Left hindlimb (tissue), 1 donor: ENCODE measurements around the gene EXD3.

ENCODE experiments used
- DNase-seq: peaks from one replicate; pipeline ENCODE4 v3.0.0-alpha.2; 2018

The EXD3 gene

GRCh38 chr9:137446851-137447471, 24.0 kb upstream of the EXD3 start:
- DNase-seq, result no peak

GRCh38 chr9:137445930-137446431, 23.0 kb upstream of the EXD3 start:
- peak; percentile 33 for DNase-seq

GRCh38 chr9:137445275-137445807, 22.4 kb upstream of the EXD3 start:
- DNase-seq, result peak; percentile 82

- peak; percentile 7 for DNase-seq
Measured at GRCh38 chr9:137444106-137444790, 21.3 kb upstream of the EXD3 start.

GRCh38 chr9:137441935-137442321, 19.0 kb upstream of the EXD3 start:
- no peak for DNase-seq

GRCh38 chr9:137441289-137441934, 18.4 kb upstream of the EXD3 start, which contains the start of gene ENTPD8:
TSS of gene ENTPD8 (minus strand) at chr9:137441357. CDS start at chr9:137438285, 3,072 bp downstream.
- peak; percentile 60 for DNase-seq

GRCh38 chr9:137439158-137439714, 16.3 kb upstream of the EXD3 start:
- peak; percentile 29 for DNase-seq

GRCh38 chr9:137438591-137439157, 15.7 kb upstream of the EXD3 start:
- DNase-seq, result peak; percentile 17

GRCh38 chr9:137437691-137438590, 15.0 kb upstream of the EXD3 start:
- peak; percentile 33 for DNase-seq

- peak; percentile 15 for DNase-seq
Measured at GRCh38 chr9:137436761-137437600, 14.0 kb upstream of the EXD3 start.

- peak; percentile 29 for DNase-seq
Measured at GRCh38 chr9:137435980-137436760, 13.2 kb upstream of the EXD3 start.

- peak; percentile 19 for DNase-seq
Measured at GRCh38 chr9:137435381-137435891, 12.5 kb upstream of the EXD3 start.

GRCh38 chr9:137434498-137435380, 11.8 kb upstream of the EXD3 start:
- DNase-seq, result peak; percentile 25

GRCh38 chr9:137433916-137434431, 11.0 kb upstream of the EXD3 start:
- DNase-seq, result peak; percentile 22

GRCh38 chr9:137433349-137433915, 10.5 kb upstream of the EXD3 start:
- DNase-seq, result peak; percentile 4

- DNase-seq, result peak; percentile 26
Measured at GRCh38 chr9:137432687-137433348, 9.9 kb upstream of the EXD3 start.

GRCh38 chr9:137431416-137431931, 8.5 kb upstream of the EXD3 start:
- peak; percentile 29 for DNase-seq
